PFSK-1 (cell line): ENCODE results near the gene SLC7A7.

Experiments
- FOXP2 ChIP-seq: optimal IDR thresholded peaks from 2 replicates; pipeline ENCODE3; 2011; ENCODE audit warnings: borderline replicate concordance, control low read depth, inconsistent platforms; ENCODE audit not compliant: insufficient read depth; ENCODE audit errors: extremely low read length, extremely low read depth
- POLR2AphosphoS5 ChIP-seq: IDR thresholded peaks from 2 replicates; pipeline ENCODE4 v1.6.1; 2012; ENCODE audit warnings: low read depth, mild to moderate bottlenecking, control low read depth, low read length, moderate library complexity
- REST ChIP-seq, 2 experiments: IDR thresholded peaks; 2 replicates each; pipeline versions ENCODE4 v1.6.1 to v1.8.0; 2011 to 2012; ENCODE audit warnings: low read depth in 2 of 2, low read length in 2 of 2, control low read depth in 1 of 2, inconsistent platforms in 1 of 2, mild to moderate bottlenecking in 1 of 2, moderate library complexity in 1 of 2; ENCODE audit not compliant: insufficient read depth in 1 of 2
- SIN3A ChIP-seq: IDR thresholded peaks from 2 replicates; pipeline ENCODE4 v1.6.1; 2012; ENCODE audit warnings: mild to moderate bottlenecking, low read length, moderate library complexity, borderline replicate concordance; ENCODE audit not compliant: insufficient read depth
- TAF1 ChIP-seq: IDR thresholded peaks from 2 replicates; pipeline ENCODE4 v1.6.1; 2012; ENCODE audit warnings: low read length, control low read depth, borderline replicate concordance; ENCODE audit not compliant: insufficient read depth

SLC7A7 gene

DNA sequence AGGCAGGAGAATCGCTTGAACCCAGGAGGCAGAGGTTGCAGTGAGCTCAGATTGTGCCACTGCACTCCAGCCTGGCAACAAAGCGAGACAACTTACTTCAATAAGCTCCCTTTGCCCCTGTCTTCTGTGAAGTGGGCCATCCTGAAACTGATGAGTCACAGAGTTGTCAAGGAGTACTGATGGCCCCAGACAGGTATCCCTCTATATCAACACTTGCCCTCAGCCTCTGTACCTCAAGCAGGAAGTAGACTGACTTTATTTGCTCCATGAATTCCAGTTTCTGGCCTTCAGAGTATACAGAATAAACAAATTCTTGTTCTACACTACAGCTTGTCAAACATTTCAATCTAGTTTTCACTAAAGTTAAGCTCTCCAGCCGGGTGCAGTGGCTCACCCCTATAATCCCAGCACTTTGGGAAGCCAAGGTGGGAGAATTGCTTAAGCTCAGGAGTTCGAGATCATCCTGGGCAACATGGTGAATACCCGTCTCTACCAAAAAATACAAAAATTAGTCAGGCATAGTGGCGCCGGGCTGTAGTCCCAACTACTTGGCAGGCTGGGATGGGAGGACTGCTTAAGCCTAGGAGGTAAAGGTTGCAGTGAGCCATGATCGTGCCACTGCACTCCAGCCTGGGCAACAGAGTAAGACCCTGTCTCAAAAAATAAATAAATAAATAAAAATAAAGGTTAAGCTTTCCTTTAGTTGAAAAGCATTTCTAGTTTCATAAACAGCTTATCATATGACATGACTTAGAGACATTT is 39.9 kb upstream of the SLC7A7 start:
- no peak for TF ChIP-seq FOXP2
- no peak for TF ChIP-seq REST (IDR thresholded peaks at IDR 0.05; ENCODE audit: insufficient read depth in 1 of 2, low read depth in 2 of 2, low read length in 2 of 2)
- TF ChIP-seq POLR2AphosphoS5 = no peak

DNA sequence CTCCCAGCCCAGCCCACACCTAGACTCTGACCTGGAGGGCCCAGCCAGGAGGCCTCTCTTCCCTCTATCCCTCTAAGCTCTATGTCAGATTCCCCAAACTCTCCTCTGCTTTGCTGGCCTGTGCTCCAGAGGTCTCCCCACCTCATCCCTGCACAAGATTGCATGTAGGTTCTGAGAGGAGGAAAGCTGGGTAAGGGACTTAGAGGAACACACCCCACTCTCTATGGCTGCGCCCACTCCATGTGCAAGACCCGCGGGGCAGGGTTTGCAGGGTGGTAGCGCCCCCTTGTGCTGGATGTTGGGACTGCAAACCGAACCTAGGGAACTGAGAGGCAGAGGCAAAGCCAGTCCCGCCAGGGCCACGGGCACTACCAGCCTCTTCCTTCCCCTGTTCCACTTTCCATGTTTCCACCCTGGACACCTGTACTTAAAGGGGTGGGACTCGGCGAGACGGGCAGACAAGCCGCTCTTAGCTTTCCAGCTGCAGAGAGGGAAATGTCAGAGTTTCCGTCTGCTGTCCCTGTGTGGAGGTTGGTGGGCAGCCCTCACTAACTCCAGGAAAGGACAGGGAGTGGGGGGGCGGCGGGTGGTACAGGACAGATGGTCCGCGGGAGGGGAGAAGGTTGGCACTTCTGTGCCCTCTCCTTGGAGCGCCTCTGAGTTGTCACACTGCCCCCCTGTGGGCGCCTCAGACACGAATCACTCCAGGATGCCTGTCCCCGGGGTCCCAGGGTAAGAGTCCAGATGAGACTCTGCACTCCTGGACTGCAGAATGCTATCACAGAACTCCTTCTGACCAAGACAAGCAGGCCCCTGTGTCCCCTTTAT is 37.9 kb upstream of the SLC7A7 start:
- TF ChIP-seq FOXP2 (no peak), TAF1 (no peak), SIN3A (no peak), POLR2AphosphoS5 (no peak)

DNA sequence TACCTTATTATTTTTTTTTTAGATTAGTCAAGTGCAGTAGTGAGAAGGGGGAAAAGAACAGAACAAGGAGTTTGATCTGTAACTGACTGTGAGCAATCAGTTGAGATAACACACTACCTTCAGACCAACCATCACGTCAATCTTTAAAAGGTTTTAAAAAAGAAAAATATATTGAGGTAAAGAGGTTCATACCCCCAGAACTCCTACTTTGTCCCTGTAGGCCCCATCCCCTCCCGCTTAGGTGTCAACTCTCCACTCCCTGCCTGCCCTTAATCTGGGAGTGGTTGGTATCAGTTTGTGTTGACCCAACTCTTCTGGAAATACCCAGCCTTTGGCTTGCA is 37.3 kb upstream of the SLC7A7 start:
- TF ChIP-seq FOXP2 (no peak), REST (IDR thresholded peaks at IDR 0.05; ENCODE audit: insufficient read depth in 1 of 2, low read depth in 2 of 2, low read length in 2 of 2) (no peak), SIN3A (no peak), POLR2AphosphoS5 (no peak), TAF1 (no peak)

GRCh38 chr14:22850944-22851764 is 35.9 kb upstream of the SLC7A7 start:
- TF ChIP-seq TAF1 = no peak
- no peak for TF ChIP-seq SIN3A
- TF ChIP-seq FOXP2 = no peak
- no peak for TF ChIP-seq REST (IDR thresholded peaks at IDR 0.05; ENCODE audit: insufficient read depth in 1 of 2, low read depth in 2 of 2, low read length in 2 of 2)
- no peak for TF ChIP-seq POLR2AphosphoS5

GRCh38 chr14:22849212-22849819 is 34.1 kb upstream of the SLC7A7 start:
- TF ChIP-seq FOXP2 = no peak
- no peak for TF ChIP-seq TAF1
- TF ChIP-seq POLR2AphosphoS5 = no peak
- no peak for TF ChIP-seq SIN3A
- no peak for TF ChIP-seq REST (IDR thresholded peaks at IDR 0.05; ENCODE audit: insufficient read depth in 1 of 2, low read depth in 2 of 2, low read length in 2 of 2)
